ENCODE measurements around the gene ALK. TPM values are rescaled to one million over a fixed set of nuclear protein-coding genes. Genes with fewer than 3 reads are reported as not detected.
"Not testable (repeated sequence)": the region's sequence is repeated elsewhere in the genome, so short reads cannot be mapped to it uniquely, and the experiment has no call there.

The ALK gene
- total RNA-seq, 1 donor: under 0.01 TPM

- no peak for DNase-seq (ENCODE audit: low read depth in 2 of 3, low spot score in 2 of 3)
Observed at GRCh38 chr2:29844713-29845326, 76.6 kb downstream of the ALK start.

GRCh38 chr2:29841386-29842004, 79.9 kb downstream of the ALK start:
- peak in 2 of 3 donors; percentile 13 to 49 for DNase-seq (ENCODE audit: low read depth in 2 of 3, low spot score in 2 of 3)

- no peak for DNase-seq (ENCODE audit: low read depth in 2 of 3, low spot score in 2 of 3)
Observed at GRCh38 chr2:29839306-29839705, 82.1 kb downstream of the ALK start.

GRCh38 chr2:29837925-29838324, 83.5 kb downstream of the ALK start:
- DNase-seq (ENCODE audit: low read depth in 2 of 3, low spot score in 2 of 3): no peak

GRCh38 chr2:29834624-29835023, 86.8 kb downstream of the ALK start:
- DNase-seq (ENCODE audit: low read depth in 2 of 3, low spot score in 2 of 3): no peak

- DNase-seq (ENCODE audit: low read depth in 2 of 3, low spot score in 2 of 3): no peak
Observed at GRCh38 chr2:29834036-29834540, 87.3 kb downstream of the ALK start.

- no peak for DNase-seq (ENCODE audit: low read depth in 2 of 3, low spot score in 2 of 3)
Observed at GRCh38 chr2:29831560-29831959, 89.8 kb downstream of the ALK start.

GRCh38 chr2:29829841-29830240, 91.5 kb downstream of the ALK start:
- no peak for DNase-seq (ENCODE audit: low read depth in 2 of 3, low spot score in 2 of 3)

GRCh38 chr2:29824145-29824544, 97.2 kb downstream of the ALK start:
- not testable (repeated sequence) for DNase-seq (ENCODE audit: low read depth in 2 of 3, low spot score in 2 of 3)

GRCh38 chr2:29821591-29821990, 99.8 kb downstream of the ALK start:
- no peak for DNase-seq (ENCODE audit: low read depth in 2 of 3, low spot score in 2 of 3)

- no peak for DNase-seq (ENCODE audit: low read depth in 2 of 3, low spot score in 2 of 3)
Observed at GRCh38 chr2:29819570-29819969, 101.8 kb downstream of the ALK start.

GRCh38 chr2:29817801-29818680, 103.3 kb downstream of the ALK start:
- DNase-seq (ENCODE audit: low read depth in 2 of 3, low spot score in 2 of 3): no peak

GRCh38 chr2:29817299-29817698, 104.1 kb downstream of the ALK start:
- no peak for DNase-seq (ENCODE audit: low read depth in 2 of 3, low spot score in 2 of 3)

- DNase-seq (ENCODE audit: low read depth in 2 of 3, low spot score in 2 of 3): no peak
Observed at GRCh38 chr2:29816651-29817050, 104.7 kb downstream of the ALK start.

GRCh38 chr2:29811378-29811777, 110.0 kb downstream of the ALK start:
- no peak for DNase-seq (ENCODE audit: low read depth in 2 of 3, low spot score in 2 of 3)

- DNase-seq (ENCODE audit: low read depth in 2 of 3, low spot score in 2 of 3): no peak
Observed at GRCh38 chr2:29810956-29811355, 110.4 kb downstream of the ALK start.

- no peak for DNase-seq (ENCODE audit: low read depth in 2 of 3, low spot score in 2 of 3)
Observed at GRCh38 chr2:29808321-29808720, 113.1 kb downstream of the ALK start.

- DNase-seq (ENCODE audit: low read depth in 2 of 3, low spot score in 2 of 3): no peak
Observed at GRCh38 chr2:29807082-29807481, 114.3 kb downstream of the ALK start.

- DNase-seq (ENCODE audit: low read depth in 2 of 3, low spot score in 2 of 3): no peak
Observed at GRCh38 chr2:29806461-29806860, 114.9 kb downstream of the ALK start.

GRCh38 chr2:29804671-29805070, 116.7 kb downstream of the ALK start:
- DNase-seq (ENCODE audit: low read depth in 2 of 3, low spot score in 2 of 3): no peak

GRCh38 chr2:29803537-29803936, 117.8 kb downstream of the ALK start:
- DNase-seq (ENCODE audit: low read depth in 2 of 3, low spot score in 2 of 3): no peak

GRCh38 chr2:29802986-29803385, 118.4 kb downstream of the ALK start:
- DNase-seq (ENCODE audit: low read depth in 2 of 3, low spot score in 2 of 3): no peak

Data from hematopoietic multipotent progenitor cell (in vitro differentiated cells).